ENCODE results near the gene C5orf15.

DNA sequence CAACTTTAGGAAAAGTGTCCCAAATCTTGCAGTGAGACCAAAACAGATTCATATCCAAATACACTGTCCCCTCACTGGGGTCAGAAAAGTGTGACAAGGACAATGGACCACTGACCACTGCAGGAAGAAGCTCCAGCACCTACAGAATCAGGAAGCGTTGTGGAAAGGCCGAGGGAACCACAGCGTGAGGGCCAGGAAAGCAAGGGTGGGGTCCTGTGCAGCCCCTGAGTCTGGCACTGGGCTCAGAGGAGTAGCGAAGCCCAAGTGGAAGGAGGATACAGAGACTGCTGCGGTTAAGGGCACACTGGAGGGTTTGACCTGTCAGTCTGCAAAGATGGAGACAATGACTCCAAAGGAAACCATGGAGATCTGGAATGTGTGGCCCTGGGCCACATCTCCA lies 36.9 kb downstream of the C5orf15 start:
- TF ChIP-seq POLR2A (IDR thresholded peaks at IDR 0.05) (no peak), POLR2AphosphoS5 (IDR thresholded peaks at IDR 0.05) (no peak)
- TF ChIP-seq, protein P1, sequence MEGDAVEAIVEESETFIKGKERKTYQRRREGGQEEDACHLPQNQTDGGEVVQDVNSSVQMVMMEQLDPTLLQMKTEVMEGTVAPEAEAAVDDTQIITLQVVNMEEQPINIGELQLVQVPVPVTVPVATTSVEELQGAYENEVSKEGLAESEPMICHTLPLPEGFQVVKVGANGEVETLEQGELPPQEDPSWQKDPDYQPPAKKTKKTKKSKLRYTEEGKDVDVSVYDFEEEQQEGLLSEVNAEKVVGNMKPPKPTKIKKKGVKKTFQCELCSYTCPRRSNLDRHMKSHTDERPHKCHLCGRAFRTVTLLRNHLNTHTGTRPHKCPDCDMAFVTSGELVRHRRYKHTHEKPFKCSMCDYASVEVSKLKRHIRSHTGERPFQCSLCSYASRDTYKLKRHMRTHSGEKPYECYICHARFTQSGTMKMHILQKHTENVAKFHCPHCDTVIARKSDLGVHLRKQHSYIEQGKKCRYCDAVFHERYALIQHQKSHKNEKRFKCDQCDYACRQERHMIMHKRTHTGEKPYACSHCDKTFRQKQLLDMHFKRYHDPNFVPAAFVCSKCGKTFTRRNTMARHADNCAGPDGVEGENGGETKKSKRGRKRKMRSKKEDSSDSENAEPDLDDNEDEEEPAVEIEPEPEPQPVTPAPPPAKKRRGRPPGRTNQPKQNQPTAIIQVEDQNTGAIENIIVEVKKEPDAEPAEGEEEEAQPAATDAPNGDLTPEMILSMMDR (IDR thresholded peaks at IDR 0.05): no peak
